ENCODE measurements around the gene P3H1.
A peak's percentile ranks its signal among the peaks of the same experiment; 100 is the strongest.

P3H1 gene

GRCh38 chr1:42783092-42783491 is 16.3 kb upstream of the P3H1 start:
- Mint-ChIP-seq H3K27me3 (no peaks in the 10 kb centered on the region), H3K36me3 (ENCODE audit: low read depth) (peaks cover 51% of the 10 kb centered on the region), H3K4me1 (ENCODE audit: low read depth) (peaks cover 24% of the 10 kb centered on the region), H3K27ac (no peak overlapping the region), H3K9me3 (no peaks in the 10 kb centered on the region), H3K4me3 (no peak overlapping the region)
- no peak for DNase-seq

DNA sequence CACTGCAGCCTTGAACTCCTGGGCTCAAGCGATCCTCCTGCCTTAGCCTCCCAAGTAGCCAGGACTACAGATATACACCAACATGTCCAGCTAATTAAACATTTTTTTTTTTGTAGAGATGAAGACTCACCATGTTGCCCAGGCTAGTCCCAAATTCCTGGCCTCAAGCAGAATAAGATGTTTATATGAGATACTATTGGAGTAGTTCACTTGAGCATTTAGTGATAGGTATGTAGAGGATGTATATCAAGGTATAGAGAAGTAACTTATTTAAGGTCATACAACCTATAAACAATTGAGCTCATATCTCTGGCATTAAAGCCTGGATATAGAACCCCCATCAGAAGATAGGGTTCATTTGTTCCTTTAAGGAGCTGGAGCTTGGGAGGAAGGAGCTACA is 13.3 kb upstream of the P3H1 start:
- DNase-seq, result no peak
- H3K36me3 Mint-ChIP-seq (ENCODE audit: low read depth), result peaks cover 81% of the 10 kb centered on the region
- H3K4me1 Mint-ChIP-seq (ENCODE audit: low read depth), result peaks cover 15% of the 10 kb centered on the region
- H3K27ac Mint-ChIP-seq, result no peak overlapping the region
- no peaks in the 10 kb centered on the region for H3K9me3 Mint-ChIP-seq
- no peak overlapping the region for H3K4me3 Mint-ChIP-seq
- H3K27me3 Mint-ChIP-seq, result no peaks in the 10 kb centered on the region

- no peaks in the 10 kb centered on the region for H3K9me3 Mint-ChIP-seq
- peak overlapping the region; percentile 67 for H3K27ac Mint-ChIP-seq
- H3K27me3 Mint-ChIP-seq, result no peaks in the 10 kb centered on the region
- H3K36me3 Mint-ChIP-seq (ENCODE audit: low read depth), result peaks cover 85% of the 10 kb centered on the region
- no peak overlapping the region for H3K4me3 Mint-ChIP-seq
- DNase-seq, result no peak
- peaks cover 16% of the 10 kb centered on the region for H3K4me1 Mint-ChIP-seq (ENCODE audit: low read depth)
Measured at GRCh38 chr1:42779725-42780124, 12.9 kb upstream of the P3H1 start.

DNA sequence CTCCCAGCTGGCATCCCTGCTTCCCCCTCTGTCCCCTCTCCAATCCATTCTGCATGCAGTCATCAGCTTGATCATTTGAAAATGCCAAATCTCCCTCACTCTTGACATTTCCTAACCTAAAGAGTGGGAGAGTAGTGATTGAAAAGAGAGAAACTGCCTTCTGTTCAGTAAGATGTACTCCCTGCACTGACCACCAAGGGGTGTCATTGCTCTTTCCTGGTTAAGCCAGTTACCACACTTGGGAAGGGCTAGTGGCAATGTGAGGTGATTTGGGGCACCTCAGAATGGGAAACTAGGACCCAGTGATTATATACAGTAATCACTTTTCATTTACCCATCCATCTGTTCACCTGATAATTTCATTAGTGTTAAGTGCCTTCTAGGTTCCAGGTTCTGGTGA is 11.0 kb upstream of the P3H1 start:
- no peaks in the 10 kb centered on the region for H3K9me3 Mint-ChIP-seq
- no peaks in the 10 kb centered on the region for H3K27me3 Mint-ChIP-seq
- no peak overlapping the region for H3K4me3 Mint-ChIP-seq
- H3K36me3 Mint-ChIP-seq (ENCODE audit: low read depth), result peaks cover 89% of the 10 kb centered on the region
- no peak for DNase-seq
- peaks cover 23% of the 10 kb centered on the region for H3K4me1 Mint-ChIP-seq (ENCODE audit: low read depth)
- H3K27ac Mint-ChIP-seq, result no peak overlapping the region

- no peak for DNase-seq
- no peak overlapping the region for H3K4me3 Mint-ChIP-seq
- H3K4me1 Mint-ChIP-seq (ENCODE audit: low read depth), result peaks cover 29% of the 10 kb centered on the region
- peaks cover 86% of the 10 kb centered on the region for H3K36me3 Mint-ChIP-seq (ENCODE audit: low read depth)
- no peaks in the 10 kb centered on the region for H3K27me3 Mint-ChIP-seq
- H3K9me3 Mint-ChIP-seq, result no peaks in the 10 kb centered on the region
- H3K27ac Mint-ChIP-seq, result no peak overlapping the region
Measured at GRCh38 chr1:42776502-42776901, 9.7 kb upstream of the P3H1 start.

DNA sequence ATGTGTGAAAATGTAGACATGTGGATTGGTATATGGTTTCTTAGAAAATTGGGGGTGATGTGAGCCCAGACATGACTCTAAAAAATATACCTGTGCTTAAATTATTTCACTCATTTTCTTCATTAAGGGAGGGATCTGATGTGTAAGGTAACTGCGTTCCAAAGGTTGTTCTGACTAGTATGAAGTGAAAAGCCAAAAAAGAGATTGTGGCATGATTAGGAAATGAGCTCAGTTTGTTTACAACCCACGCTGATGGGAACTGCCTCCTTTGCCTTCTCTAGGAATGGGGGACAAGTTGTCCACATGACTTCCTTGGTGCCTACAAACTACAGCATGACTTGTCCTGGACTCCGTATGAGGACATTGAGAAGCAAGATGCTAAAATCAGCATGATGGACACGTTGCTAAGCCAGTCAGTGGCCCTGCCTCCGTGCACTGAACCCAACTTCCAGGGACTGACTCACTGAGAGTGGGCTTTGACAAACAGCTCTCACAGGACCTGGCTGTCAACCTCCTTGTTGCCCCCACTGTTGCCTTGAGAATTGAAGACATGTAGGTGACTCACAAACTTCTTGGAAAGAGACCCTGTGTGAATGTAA is 8.2 kb upstream of the P3H1 start:
- no peak for DNase-seq
- peak overlapping the region; percentile 48 for H3K27ac Mint-ChIP-seq
- no peaks in the 10 kb centered on the region for H3K27me3 Mint-ChIP-seq
- peaks cover 35% of the 10 kb centered on the region for H3K4me1 Mint-ChIP-seq (ENCODE audit: low read depth)
- peaks cover 82% of the 10 kb centered on the region for H3K36me3 Mint-ChIP-seq (ENCODE audit: low read depth)
- H3K4me3 Mint-ChIP-seq, result no peak overlapping the region
- H3K9me3 Mint-ChIP-seq, result no peaks in the 10 kb centered on the region

DNA sequence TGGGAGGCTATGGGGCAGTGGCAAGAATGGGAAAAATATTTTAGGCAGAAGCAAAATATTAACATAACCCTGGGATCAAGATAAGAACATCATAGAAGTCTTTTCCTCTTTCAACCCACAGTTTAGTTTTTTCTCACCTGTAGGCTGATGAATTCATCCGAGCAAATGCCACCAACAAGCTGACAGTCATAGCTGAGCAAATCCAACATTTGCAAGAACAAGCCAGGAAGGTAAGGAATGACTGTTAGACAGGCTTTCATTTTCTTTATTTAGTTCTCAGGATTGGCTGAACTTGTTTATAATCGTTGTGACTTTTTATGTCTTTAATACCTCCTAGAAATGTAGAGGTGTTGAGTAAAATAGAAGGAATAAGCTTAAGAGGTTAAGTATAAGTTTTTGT is 6.6 kb upstream of the P3H1 start:
- peaks cover 84% of the 10 kb centered on the region for H3K36me3 Mint-ChIP-seq (ENCODE audit: low read depth)
- no peaks in the 10 kb centered on the region for H3K27me3 Mint-ChIP-seq
- no peak overlapping the region for H3K4me3 Mint-ChIP-seq
- no peaks in the 10 kb centered on the region for H3K9me3 Mint-ChIP-seq
- peaks cover 43% of the 10 kb centered on the region for H3K4me1 Mint-ChIP-seq (ENCODE audit: low read depth)
- peak overlapping the region; percentile 27 for H3K27ac Mint-ChIP-seq
- no peak for DNase-seq

DNA sequence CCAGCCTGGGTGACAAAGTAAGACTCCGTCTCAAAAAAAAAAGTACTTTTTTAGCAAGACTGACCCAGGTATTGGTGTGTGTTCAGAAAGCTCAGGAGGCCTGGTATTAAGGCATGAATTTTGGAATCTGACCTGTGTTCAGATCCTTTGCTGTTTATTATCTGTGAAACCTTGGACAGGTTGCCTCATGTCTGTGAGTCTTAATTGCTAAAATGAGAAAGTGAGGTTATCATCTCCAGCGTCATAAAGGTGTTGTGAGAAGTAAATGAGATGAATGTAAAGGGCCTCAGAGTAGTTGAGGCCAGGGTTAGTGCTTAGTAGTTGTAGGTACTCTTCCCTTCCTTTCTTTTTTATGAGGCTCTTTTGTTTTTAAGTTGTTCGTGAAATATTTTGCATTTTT is 3.0 kb upstream of the P3H1 start:
- H3K36me3 Mint-ChIP-seq (ENCODE audit: low read depth), result peaks cover 57% of the 10 kb centered on the region
- H3K4me3 Mint-ChIP-seq, result no peak overlapping the region

DNA sequence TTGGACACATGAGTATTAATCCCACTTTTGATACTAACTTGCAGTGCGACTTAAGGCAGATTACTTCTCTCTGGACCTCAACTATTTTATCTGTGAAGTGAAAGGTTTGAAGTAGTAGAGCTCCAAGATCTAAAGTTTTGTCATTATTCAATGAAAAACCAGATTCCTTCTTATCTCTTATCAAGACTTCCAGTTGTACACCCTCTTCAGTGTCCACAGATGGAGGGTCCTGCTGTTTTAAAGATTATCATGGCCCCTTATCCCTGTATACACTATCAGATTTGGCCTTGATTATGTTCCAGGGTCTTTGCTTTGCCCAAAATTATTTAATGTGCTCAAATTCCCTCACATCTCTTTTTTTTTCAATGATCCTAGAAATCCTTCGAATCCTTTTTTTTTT is 1.3 kb upstream of the P3H1 start:
- no peaks in the 10 kb centered on the region for H3K9me3 Mint-ChIP-seq
- H3K36me3 Mint-ChIP-seq (ENCODE audit: low read depth), result peaks cover 41% of the 10 kb centered on the region
- H3K4me1 Mint-ChIP-seq (ENCODE audit: low read depth), result peaks cover 37% of the 10 kb centered on the region
- DNase-seq, result no peak
- no peak overlapping the region for H3K4me3 Mint-ChIP-seq
- peak overlapping the region; percentile 94 for H3K27ac Mint-ChIP-seq
- no peaks in the 10 kb centered on the region for H3K27me3 Mint-ChIP-seq

More for the DNA sequence above, 3.0 kb upstream of the P3H1 start:
- Mint-ChIP-seq H3K27ac (peak overlapping the region; percentile 46), H3K27me3 (no peaks in the 10 kb centered on the region), H3K9me3 (no peaks in the 10 kb centered on the region), H3K4me1 (ENCODE audit: low read depth) (peaks cover 47% of the 10 kb centered on the region)
- no peak for DNase-seq

DNA sequence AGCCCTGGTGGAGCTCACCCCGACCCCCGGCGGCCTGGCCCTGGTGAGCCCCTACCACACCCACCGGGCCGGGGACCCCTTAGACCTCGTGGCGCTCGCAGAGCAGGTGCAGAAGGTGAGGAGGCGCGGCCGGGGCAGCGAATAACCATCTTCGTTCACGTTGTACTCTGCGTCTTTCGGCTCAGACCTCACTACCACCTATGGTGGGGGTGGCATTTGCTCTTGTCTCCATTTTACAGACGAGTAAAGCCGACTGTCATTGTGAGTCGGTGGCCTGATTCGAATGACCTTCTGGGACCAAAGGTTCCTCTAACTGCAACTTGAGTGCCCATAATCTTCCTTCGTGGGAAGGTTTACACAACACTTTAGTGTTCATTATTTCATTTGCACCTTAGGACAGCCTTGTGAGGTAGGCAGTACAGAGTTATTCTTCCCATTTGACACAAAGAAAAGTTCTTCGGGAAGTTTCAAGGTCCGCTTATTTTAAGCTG is 727 bp upstream of the P3H1 start:
- Mint-ChIP-seq H3K27me3 (no peaks in the 10 kb centered on the region), H3K4me3 (no peak overlapping the region), H3K9me3 (no peaks in the 10 kb centered on the region), H3K4me1 (ENCODE audit: low read depth) (peaks cover 35% of the 10 kb centered on the region), H3K27ac (peak overlapping the region; percentile 94), H3K36me3 (ENCODE audit: low read depth) (peaks cover 40% of the 10 kb centered on the region)
- no peak for DNase-seq

GRCh38 chr1:42765832-42766740 is 742 bp downstream of the P3H1 start:
- Mint-ChIP-seq H3K27ac (no peak overlapping the region), H3K27me3 (no peaks in the 10 kb centered on the region), H3K4me1 (ENCODE audit: low read depth) (peaks cover 33% of the 10 kb centered on the region), H3K9me3 (no peaks in the 10 kb centered on the region), H3K36me3 (ENCODE audit: low read depth) (peaks cover 50% of the 10 kb centered on the region), H3K4me3 (no peak overlapping the region)
- peak; percentile 37 for DNase-seq

GRCh38 chr1:42765269-42765668 is 1.6 kb downstream of the P3H1 start:
- H3K27me3 Mint-ChIP-seq, result no peaks in the 10 kb centered on the region
- DNase-seq, result no peak

DNA sequence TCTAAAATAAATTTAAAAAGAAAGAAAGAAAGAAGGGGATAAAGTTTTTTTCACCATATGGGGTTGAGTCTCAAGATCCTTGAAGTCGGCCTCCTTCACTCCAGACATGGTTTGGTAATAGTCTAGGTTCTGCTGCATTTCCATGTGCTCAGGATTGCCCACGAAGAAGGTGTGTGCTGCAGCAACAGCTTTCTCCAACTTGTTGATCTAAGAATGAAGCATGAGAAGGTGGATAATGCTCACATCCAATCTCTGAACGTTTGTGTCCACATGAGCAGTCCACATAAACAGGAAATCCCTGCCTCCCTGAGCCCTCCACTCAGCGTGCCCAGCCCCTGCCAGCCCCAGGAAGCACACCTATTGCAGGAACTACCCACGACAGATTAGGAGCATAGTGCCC is 4.6 kb downstream of the P3H1 start:
- H3K27ac Mint-ChIP-seq, result peak overlapping the region; percentile 47
- H3K4me3 Mint-ChIP-seq, result no peak overlapping the region
- peaks cover 55% of the 10 kb centered on the region for H3K36me3 Mint-ChIP-seq (ENCODE audit: low read depth)
- H3K27me3 Mint-ChIP-seq, result no peaks in the 10 kb centered on the region
- no peaks in the 10 kb centered on the region for H3K9me3 Mint-ChIP-seq
- no peak for DNase-seq
- H3K4me1 Mint-ChIP-seq (ENCODE audit: low read depth), result peaks cover 5% of the 10 kb centered on the region

More at GRCh38 chr1:42765269-42765668, 1.6 kb downstream of the P3H1 start:
- H3K27ac Mint-ChIP-seq, result no peak overlapping the region
- peaks cover 51% of the 10 kb centered on the region for H3K36me3 Mint-ChIP-seq (ENCODE audit: low read depth)
- H3K9me3 Mint-ChIP-seq, result no peaks in the 10 kb centered on the region
- no peak overlapping the region for H3K4me3 Mint-ChIP-seq
- peaks cover 28% of the 10 kb centered on the region for H3K4me1 Mint-ChIP-seq (ENCODE audit: low read depth)

DNA sequence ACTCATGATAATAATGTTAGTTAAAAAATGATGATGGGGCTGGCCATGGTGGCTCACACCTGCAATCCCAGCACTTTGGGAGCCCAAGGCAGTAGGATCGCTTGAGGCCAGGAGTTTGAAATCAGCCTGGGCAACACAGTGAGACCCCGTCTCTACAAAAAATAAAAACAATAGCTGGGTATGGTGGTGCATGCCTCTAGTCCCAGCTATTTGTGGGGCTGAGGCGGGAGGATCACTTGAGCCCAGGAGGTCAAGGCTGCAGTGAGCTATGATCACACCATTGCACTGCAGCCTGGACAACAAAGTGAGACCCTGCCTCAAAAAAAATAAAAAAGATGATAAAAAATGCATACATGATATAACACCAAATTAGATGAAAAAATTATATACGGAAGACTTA is 5.3 kb downstream of the P3H1 start:
- Mint-ChIP-seq H3K9me3 (no peaks in the 10 kb centered on the region), H3K27ac (no peak overlapping the region), H3K4me1 (ENCODE audit: low read depth) (peaks cover 5% of the 10 kb centered on the region), H3K36me3 (ENCODE audit: low read depth) (peaks cover 60% of the 10 kb centered on the region), H3K27me3 (no peaks in the 10 kb centered on the region), H3K4me3 (no peak overlapping the region)
- DNase-seq, result no peak

DNA sequence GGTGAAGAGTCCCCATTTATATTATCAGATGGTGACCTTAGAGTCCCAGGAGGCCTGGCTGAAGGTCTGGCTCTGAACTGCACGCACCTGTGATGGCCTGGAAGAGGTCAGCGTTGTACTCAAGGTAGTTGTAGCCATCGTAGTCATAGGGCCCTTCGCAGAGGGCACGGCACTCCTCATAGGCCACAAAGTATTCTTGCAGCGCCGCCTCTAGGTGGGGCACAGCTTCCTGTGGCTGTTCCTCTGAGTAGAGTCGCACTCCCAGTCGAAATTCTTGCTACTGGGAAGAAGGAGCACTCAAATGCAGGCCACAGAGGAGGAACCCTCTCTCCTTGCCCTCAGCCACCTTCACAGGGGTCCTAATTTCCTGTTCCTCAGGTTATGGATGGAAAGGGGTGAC is 7.7 kb downstream of the P3H1 start:
- H3K4me3 Mint-ChIP-seq, result no peak overlapping the region

More for the DNA sequence above, 7.7 kb downstream of the P3H1 start:
- H3K27ac Mint-ChIP-seq, result peak overlapping the region; percentile 9
- no peaks in the 10 kb centered on the region for H3K9me3 Mint-ChIP-seq
- peaks cover 5% of the 10 kb centered on the region for H3K4me1 Mint-ChIP-seq (ENCODE audit: low read depth)
- no peaks in the 10 kb centered on the region for H3K27me3 Mint-ChIP-seq
- DNase-seq, result no peak
- peaks cover 85% of the 10 kb centered on the region for H3K36me3 Mint-ChIP-seq (ENCODE audit: low read depth)
